Left forelimb (tissue), 1 donor: ENCODE measurements around the gene UBE2J1.
"Not testable (repeated sequence)": the region's sequence is repeated elsewhere in the genome, so short reads cannot be mapped to it uniquely, and the experiment has no call there.

Source experiments
- DNase-seq: peaks from one replicate; pipeline ENCODE4 v3.0.0-alpha.2; 2018; ENCODE audit warnings: low spot score

Gene UBE2J1

DNA sequence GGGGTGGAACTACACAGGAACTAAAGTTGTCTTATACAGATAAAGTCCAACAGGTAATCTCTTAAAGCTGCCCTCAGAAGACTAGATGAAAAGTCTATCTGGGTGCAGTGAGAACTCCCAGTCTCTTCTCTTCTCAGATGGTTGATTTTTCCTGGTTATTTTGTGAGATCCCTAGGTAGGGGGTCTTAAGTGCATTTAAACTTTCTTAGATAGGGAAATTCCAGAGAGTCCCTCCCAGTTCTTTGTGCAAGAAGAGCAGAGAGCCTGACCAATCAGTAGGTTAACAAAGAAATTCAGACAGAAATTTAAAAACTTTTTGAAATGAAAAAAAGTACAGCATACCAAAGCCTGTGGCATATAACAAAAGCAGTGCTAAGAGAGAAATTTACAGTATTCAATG is 35.5 kb downstream of the UBE2J1 start:
- DNase-seq = no peak

DNA sequence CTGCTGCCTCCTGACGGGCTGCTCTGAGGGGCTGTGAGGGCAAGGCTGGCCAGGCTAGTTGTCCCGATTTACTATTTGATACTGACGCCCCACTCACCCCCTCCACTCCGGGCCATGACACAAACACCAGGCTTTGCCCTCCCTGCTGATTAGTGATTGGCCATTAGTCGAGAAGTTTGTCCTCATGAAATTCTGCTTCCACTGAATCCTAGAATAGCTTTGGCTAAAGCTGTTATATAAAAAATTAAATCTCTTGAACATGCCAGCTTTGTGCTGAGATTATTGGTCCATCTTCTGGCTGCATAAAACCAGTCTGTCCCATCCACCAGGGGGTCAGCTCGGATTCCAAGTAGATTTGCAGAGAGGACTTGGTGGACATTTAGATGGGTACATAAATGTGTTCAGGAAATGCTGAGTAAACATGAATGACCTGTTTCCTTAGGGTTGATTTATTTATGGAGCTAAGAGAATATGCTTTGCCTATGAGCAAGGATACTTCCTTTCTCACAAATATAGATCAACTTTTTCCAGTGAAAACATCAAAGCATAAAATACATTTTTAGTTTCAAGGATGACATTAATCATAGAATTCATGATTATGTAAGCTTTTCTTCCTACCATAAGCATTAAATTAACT is 37.2 kb downstream of the UBE2J1 start, which contains the start of gene GABRR2:
Gene GABRR2, minus strand, starts transcription at position 51 of the 637 bp plus-strand sequence. CDS start 134 bp downstream, outside the sequence.
- DNase-seq = no peak

DNA sequence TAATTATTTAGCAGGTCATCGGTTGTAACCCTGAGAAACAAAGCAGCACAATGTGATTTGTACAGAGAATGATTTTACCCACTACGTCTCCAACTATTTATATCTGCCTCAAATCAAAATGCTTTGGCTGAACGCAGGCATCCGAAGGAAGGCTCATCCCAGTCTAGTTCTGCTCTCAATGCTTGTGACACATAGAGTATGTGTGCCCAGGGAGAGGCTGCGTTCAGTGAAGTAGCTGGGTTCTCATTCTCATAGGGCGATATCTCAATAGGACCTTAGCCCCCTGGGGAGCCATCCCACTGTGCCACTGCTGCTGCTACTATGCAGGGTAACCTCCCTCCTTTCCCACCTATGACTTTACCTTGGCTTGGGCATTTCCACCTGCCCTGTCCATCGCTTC is 37.8 kb downstream of the UBE2J1 start:
- no peak for DNase-seq

DNA sequence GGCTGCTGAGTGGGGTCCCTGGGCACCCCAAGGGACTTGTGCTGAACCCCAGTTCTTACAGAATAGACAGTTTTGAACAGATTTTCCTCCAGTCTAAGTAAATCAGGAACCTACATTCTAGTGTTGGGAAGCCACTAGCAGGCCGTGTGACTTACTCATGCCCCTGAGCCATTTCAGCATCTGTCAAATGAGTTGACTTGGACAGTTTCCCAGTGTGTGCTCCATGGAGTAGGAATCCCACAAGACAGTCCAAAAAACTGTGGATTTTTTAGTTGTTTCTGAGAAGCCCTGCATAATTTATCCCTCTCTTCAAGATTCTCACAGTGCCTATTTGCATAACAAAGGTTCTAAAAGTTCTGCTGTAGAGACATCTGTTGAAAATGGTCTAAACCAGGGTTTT is 39.5 kb downstream of the UBE2J1 start:
- no peak for DNase-seq

DNA sequence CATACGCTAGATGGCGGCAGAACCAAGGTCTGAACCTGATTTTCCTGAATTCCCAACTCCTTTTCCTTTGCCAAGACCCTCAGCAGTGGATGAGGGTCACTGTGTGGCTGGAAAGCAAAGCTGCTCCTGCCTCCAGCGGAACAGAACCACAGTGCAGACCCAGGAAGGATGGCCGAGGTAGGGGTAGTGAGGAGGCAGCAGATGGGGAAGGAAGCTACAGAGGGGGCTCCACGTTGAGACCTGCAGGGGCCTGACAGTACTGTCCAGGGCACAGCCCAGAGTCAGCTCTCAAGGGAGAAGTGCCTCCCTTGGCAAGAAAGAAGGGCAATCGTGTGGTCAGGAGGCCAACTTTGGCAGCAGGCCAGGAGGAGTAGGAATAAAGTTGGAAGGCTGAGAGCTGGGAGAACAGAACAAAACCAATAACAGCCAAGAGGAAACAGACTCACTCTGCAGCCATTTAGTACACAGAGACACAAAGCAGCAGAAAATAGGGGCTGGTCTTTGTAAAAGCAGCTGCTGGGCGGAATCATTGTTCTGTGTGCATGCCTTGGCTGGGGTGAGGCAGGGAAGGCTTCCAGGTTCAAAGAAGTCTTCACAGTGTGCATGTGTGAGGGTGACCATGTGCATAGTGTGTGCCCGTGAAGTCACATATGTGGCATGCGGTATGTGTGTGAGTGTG is 40.5 kb downstream of the UBE2J1 start:
- peak; percentile 79 for DNase-seq

DNA sequence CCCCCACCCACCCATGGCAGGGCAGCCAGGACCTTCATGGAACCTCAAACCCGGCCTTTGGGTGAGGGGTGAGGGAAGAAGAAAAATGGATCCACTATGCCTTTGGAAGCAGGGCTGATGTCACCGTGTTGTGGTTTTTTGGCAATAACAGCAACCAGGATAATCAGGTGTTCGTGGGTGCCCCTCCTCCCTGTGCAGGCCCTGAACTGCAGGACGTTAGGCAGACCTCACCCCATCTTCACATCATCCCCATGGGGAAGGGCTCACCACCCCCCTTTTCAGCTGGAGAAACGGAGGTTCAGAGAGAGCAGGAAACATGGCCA is 41.0 kb downstream of the UBE2J1 start:
- DNase-seq = no peak

DNA sequence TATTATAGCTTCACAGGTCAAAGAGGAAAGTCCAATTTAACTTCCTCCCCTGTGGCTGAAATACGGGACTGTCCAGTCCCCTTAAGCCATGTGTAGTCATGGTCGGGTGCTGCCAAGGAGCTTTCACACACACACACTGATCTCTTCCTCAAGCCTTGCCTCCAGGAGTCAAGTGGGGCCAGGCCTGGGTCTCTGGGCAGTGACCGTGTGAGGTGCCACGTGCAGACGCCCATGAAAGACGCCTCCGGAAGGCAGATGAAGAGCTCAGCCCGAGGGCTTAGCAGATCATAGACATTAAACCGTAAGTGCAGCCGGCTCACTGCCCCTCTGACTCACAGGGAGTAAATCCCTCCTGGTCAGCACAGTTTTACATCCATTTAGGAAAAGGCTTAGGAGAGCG is 41.6 kb downstream of the UBE2J1 start:
- no peak for DNase-seq

DNA sequence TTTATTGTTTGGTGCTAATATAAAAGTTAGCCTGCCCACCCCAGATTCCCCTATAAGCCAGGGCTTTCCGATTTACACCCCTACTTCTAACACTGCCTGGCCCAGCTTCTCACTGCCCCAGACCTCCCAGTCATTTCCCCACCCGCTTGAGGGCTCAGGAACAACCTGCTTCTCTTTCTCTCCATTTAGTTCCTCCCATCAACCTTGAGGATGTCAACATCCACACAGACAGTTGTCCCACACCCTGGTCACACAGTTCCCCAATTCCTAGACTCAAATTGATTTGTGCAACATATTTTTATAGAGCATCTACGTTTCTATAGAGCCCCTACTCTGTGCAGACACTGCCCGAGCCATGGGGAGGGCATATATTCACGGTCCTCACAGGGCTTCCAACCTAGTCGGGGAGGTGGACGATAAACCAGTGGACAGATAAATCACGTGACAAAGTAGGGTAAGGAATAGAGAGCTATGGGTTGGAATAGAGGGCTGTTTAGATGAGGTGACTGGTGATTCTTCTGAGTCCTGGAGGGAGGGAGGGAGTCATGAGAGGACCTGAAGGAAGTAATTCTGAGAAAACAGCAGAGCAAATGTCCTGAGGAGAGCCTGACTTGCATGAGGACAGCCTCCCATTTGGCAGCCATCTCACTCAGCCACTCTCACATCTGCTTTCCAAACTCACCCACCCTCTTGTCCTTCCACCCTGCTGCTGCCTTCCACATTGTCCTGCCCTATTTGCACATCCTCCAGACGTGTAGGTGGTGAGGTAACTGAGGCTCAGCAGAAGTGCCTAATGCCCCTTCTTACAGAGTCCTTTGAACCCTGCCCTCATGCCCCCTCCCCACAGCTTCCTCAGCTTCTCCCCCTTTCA is 43.8 kb downstream of the UBE2J1 start:
- no peak for DNase-seq

DNA sequence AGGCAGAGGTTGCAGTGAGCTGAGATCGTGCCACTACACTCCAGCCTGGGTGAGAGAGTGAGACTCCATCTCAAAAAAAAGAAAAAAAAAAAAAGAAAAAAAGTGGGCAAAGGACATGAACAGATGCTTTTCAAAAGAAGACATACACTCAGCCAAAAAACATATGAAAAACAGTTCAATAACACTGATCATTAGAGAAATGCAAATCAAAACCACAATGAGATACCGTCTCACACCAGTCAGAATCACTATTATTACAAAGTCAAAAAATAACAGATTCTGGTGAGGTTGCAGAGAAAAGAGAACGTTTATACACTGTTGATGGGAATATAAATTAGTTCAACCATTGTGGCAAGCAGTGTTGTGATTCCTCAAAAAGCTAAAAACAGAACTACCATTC is 48.0 kb downstream of the UBE2J1 start:
- not testable (repeated sequence) for DNase-seq

DNA sequence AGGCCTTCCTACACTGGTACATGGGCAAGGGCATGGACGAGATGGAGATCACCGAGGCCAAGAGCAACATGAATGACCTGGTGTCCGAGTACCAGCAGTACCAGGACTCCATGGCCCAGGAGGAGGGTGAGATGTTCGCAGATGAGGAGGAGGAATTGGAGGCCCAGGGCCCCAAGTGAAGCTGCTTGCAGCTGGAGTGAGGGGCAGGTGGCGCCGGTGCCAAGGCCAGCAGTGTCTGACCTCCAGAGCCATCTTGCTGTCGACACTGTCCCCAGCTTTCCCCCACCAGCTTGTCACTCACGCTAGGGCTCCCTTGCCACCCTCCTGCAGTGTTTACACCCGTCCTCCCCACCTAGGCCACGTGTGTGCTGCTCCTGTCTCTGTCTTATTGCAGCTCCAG is 49.6 kb downstream of the UBE2J1 start:
- DNase-seq = no peak

DNA sequence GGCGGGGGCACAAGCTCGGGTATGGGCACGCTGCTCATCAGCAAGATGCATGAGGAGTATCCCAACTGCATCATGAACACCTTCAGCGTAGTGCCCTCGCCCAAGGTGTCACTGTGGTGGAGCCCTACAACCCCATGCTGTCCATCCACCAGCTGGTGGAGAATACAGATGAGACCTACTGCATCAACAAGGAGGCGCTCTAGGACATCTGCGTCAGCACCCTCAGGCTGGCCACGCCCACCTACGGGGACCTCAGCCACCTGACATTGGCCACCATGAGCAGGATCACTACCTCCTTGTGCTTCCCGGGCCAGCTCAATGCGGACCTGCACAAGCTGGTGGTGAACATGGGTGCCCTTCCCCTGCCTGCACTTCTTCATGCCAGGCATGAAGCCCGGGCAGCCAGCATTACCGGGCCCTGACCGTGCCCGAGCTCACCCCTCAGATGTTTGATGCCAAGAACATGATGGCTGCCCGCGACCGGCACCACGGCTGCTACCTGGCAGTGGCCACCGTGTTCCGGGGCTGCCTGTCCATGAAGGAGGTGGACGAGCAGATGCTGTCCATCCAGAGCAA is 50.2 kb downstream of the UBE2J1 start:
- DNase-seq = no peak

DNA sequence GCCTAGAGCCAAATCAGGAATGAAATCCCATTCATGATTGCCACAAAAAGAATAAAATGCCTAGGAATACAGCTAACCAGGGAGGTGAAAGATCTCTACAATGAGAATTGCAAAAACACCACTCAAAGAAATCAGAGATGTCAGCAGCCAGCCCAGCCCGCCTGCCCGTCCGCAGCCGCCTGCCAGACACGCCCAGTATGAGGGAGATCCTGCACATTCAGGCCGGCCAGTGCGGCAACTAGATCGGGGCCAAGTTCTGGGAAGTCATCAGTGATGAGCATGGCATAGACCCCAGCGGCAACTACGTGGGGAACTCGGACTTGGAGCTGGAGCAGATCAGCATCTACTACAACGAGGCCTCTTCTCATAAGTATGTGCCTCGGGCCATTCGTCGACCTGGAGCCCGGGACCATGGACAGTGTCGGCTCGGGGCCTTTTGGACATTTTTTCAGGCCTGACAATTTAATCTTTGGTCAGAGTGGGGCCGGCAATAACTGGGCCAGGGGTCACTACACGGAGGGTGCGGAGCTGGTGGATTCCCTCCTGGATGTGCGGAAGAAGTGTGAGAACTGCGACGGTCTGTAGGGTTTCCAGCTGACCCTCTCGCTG is 50.8 kb downstream of the UBE2J1 start:
- DNase-seq = no peak

DNA sequence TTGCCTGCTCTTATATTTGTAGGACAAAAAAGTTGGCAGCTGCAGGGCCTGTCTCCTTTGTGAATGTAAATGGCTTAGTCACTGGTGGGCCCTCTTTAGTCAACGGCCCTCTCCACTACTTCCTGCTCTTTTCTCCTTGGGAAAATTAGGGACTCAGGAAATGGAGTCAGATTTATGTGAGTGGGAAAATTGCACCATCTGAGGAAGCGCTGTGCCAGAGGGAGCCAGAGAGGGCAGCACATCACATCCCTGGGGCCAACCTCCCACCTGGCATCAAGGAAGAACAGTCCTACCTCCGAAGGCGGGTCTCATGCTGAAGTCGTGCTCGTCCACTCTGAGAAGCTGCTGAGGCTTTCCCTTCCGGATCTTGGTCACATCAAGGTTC is 53.1 kb downstream of the UBE2J1 start:
- no peak for DNase-seq

DNA sequence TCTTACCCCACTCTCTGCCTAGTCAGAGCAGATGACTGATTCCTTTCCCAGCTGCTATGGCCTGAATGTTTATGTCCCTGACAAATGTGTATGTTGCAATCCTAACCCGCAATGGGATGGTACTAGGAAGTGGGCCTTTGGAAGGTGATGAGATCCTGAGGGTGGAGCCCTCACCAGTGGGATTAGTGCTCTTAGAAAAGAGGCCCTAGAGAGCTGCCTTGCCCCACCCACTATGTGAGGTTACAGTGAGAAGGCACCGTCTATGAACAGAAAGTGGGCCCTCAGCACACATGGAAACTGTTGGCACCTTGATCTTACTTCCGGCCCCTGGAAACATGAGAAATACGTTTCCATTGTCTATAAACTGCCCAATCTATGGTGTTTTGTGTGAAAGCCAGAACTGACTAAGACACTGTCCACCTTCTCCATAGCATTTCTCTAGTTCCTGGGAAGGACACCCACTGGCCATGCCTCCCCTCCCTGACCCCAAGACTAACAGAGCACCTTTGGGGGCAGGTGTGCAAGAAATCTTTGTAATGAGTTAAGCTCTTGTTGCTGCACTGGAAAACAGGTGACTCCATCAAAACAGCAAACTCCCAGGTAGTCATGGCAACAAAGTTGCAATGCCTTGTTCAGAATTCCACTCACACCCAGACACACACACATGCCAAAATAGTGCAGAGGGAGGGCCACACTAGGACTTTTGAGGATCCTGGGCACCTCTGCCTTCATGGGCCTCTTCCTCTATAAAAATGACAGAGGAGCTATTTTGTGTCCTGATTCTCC is 53.6 kb downstream of the UBE2J1 start:
- no peak for DNase-seq

DNA sequence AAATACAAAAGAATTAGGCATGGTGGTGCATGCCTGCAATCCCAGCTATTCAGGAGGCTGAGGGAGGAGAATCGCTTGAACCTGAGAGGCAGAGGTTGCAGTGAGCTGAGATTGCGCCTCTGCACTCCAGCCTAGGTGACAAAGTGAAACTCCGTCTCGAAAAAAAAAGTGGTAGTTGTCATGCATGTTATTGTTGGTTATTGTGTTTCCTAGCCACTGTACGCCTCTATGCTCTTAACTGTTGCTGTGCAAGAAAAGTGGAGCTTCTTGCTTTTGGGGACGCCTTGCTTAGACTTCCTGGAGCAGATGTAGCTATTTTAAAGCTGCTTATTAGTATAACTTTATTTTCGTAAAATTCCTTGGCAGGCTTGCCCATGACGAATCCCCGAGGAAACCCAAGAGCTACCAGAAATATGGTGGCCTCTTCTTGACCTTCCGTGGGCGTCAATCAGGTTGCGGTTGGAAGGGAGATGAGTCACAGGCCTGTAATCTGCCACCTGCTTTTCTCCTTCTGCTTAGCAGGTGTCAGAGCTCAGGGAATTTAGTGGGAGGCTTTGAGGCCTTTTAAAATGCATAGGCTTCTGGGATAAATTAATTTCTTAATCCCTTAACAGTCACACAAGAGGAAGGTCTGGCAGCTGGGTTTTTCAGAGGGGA is 54.7 kb downstream of the UBE2J1 start:
- peak; percentile 78 for DNase-seq

DNA sequence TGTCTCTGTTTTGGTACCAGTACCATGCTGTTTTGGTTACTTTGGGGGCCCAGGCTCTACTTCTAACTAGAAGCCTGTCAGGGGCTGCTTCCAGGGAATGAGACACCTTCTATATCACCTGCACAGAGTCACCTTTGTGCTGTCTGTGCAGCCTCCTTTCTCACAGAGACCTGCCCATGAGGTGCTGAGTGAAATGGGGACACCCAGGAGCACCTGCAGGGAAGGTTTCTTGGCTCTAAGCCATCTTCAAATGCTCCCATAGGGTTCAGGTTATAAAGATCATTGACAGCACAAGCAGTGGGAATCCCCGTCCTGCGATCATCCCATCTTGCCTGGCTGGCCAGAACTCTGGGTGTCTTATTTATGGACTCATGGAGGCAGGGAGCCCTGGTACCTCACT is 56.5 kb downstream of the UBE2J1 start:
- DNase-seq = no peak

DNA sequence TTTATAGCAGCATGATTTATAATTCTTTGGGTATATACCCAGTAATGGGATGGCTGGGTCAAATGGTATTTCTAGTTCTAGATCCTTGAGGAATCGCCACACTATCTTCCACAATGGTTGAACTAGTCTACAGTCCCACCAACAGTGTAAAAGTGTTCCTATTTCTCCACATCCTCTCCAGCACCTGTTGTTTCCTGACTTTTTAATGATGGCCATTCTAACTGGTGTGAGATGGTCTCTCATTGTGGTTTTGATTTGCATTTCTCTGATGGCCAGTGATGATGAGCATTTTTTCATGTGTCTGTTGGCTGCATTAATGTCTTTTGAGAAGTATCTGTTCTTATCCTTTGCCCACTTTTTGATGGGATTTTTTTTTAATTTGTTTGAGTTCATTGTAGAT is 57.4 kb downstream of the UBE2J1 start:
- not testable (repeated sequence) for DNase-seq

DNA sequence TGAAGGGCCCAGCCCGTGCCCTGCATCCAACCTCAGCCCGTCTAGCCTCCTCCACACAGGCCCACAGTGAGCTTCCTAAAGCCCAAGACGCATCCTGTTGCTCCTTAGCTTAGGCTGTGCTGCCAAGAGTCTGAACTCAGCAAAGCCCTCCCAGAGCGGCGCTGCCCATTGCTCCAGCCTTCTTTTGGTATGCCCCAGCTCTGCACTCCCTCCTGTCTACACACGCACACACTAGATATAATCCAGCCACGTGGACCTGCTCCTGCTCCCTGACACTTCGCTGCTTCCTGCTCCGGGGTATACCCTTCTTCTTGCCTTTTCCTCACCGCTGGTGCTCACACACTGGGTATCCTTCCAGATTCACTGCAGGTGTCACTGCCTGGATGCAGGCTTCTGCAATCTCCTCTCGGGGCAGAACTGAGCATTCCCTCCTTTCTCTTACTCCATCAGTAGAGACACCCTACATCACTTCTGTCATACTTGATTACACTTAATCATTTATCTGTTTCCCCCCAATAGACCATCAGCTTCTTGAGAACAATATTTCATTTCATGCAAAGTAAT is 61.2 kb downstream of the UBE2J1 start:
- no peak for DNase-seq

DNA sequence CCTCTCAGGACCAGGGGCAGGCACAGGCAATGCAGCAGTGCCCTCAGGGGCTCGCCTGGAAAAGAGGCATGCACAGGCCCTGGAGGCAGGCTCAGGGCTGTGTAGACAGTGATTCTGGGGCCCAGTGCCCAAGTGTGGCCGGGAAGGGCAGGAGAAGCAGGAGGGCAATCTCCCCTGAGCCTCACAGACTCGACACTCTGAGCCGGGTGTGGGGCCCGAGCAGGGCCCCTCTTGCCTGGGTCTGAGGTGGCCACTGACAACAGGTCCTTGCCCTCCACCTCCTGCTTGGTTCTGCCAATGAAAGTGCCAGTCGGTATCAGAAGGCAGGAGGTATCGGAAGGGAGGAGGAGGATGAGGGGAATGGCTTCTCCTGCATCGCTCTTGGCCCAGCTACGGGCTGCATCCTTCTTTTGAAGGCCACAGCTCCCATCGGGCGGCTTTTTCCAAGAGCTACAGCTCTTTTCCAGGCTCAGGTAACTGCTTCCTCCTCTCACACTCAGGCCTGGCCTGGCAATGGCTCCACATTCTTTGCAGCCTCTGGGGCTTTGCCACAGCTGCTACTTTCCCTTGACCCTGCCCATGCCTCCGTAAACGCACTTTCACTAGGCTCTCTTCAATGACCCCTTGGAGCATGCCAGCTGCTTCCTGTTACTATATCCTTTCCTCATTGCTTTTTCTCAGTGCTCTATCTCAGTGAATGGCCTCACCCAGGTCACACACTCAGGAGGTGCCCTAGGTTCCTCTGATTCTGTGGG is 61.9 kb downstream of the UBE2J1 start:
- DNase-seq = no peak

DNA sequence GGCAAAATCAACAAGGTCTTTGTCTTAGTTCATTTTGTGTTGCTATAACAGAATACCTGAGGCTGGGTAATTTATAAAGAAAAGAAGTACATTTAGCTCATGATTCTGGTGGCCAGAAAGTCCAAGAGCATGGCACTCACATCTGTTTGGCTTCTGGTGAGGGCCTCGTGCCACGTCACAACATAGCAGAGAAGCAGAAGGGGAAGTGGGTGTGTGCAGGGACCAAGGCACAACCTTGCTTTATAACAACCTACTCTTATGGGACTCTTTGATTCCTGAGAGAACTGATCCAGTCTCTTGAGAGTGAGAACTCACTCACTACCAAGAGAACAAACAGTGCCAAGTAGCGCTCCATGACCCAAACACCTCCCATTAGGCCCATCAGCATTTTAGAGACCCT is 62.8 kb downstream of the UBE2J1 start:
- DNase-seq = no peak
